Measurements from ENCODE around the gene NTM.
"Not testable (repeated sequence)": the region's sequence is repeated elsewhere in the genome, so short reads cannot be mapped to it uniquely, and the experiment has no call there.

Gene NTM

GRCh38 chr11:131421066-131421855 lies 50.8 kb downstream of the NTM start:
- no peak overlapping the region for H3K4me3 ChIP-seq (ENCODE audit: low read depth, low read length)
- no peak for TF ChIP-seq CTCF (IDR thresholded peaks at IDR 0.05; ENCODE audit: borderline replicate concordance, insufficient read depth, low read depth, low read length)

GRCh38 chr11:131422029-131422428 lies 51.6 kb downstream of the NTM start:
- no peak for TF ChIP-seq CTCF (IDR thresholded peaks at IDR 0.05; ENCODE audit: borderline replicate concordance, insufficient read depth, low read depth, low read length)
- H3K4me3 ChIP-seq (ENCODE audit: low read depth, low read length) = no peak overlapping the region

GRCh38 chr11:131422496-131422895 lies 52.1 kb downstream of the NTM start:
- TF ChIP-seq CTCF (IDR thresholded peaks at IDR 0.05; ENCODE audit: borderline replicate concordance, insufficient read depth, low read depth, low read length) = no peak
- no peak overlapping the region for H3K4me3 ChIP-seq (ENCODE audit: low read depth, low read length)

GRCh38 chr11:131423688-131424087 lies 53.3 kb downstream of the NTM start:
- TF ChIP-seq CTCF (IDR thresholded peaks at IDR 0.05; ENCODE audit: borderline replicate concordance, insufficient read depth, low read depth, low read length) = no peak
- H3K4me3 ChIP-seq (ENCODE audit: low read depth, low read length) = no peak overlapping the region

GRCh38 chr11:131424257-131424876 lies 54.0 kb downstream of the NTM start:
- not testable (repeated sequence) for H3K4me3 ChIP-seq (ENCODE audit: low read depth, low read length)

- H3K4me3 ChIP-seq (ENCODE audit: low read depth, low read length) = no peak overlapping the region
- no peak for TF ChIP-seq CTCF (IDR thresholded peaks at IDR 0.05; ENCODE audit: borderline replicate concordance, insufficient read depth, low read depth, low read length)
Observed at GRCh38 chr11:131425285-131425684, 54.9 kb downstream of the NTM start.

- no peak overlapping the region for H3K4me3 ChIP-seq (ENCODE audit: low read depth, low read length)
- no peak for TF ChIP-seq CTCF (IDR thresholded peaks at IDR 0.05; ENCODE audit: borderline replicate concordance, insufficient read depth, low read depth, low read length)
Observed at GRCh38 chr11:131428853-131429252, 58.4 kb downstream of the NTM start.

Measured in GM12875 (cell line).